Endothelial cell of umbilical vein (primary cell): ENCODE measurements around the gene FAM184B. TPM values are rescaled to one million over a fixed set of nuclear protein-coding genes. Genes with fewer than 3 reads are reported as not detected.

Experiments
- Bru-seq: library from RNA; stranded (reverse); fragments of 400-500 nt; gene quantifications from one replicate; lab custom pipeline; 2021; lab: Mats Ljungman, UMichigan
- BruChase-seq, 2 experiments: library from RNA; stranded (reverse); fragments of 400-500 nt; gene quantifications; one replicate each; lab custom pipeline; 2021; lab: Mats Ljungman, UMichigan
- BruUV-seq: library from RNA; stranded (reverse); fragments of 400-500 nt; replicated peaks from 2 replicates; lab custom pipeline; 2021; lab: Mats Ljungman, UMichigan
- CTCF ChIA-PET: fragments of 300-600, 350-600 bp; sonication (Branson Sonifier 250); formaldehyde crosslinking; loops from one replicate; lab custom pipeline; 2021; ENCODE audit warnings: antibody characterized with exemption, inconsistent platforms; lab: Charles Lee
- POLR2A ChIA-PET: fragments of 300-600, 350-600 bp; sonication (Branson Sonifier 250); formaldehyde crosslinking; loops from one replicate; lab custom pipeline; 2021; ENCODE audit warnings: antibody characterized with exemption, inconsistent platforms; lab: Charles Lee
- DNase-seq: peaks from one replicate; pipeline ENCODE4 v3.0.0-alpha.2; 2011; ENCODE audit warnings: low read depth, low spot score
- FAIRE-seq: peaks from 2 replicates; lab custom pipeline; 2011; peaks lifted over from hg19 to GRCh38; lab: Jason Lieb, UNC
- H2AFZ ChIP-seq: 2 replicates; pipeline ENCODE4 v1.6.0; 2012; ENCODE audit warnings: low read depth, low read length, control low read depth, inconsistent platforms
- H3K27ac ChIP-seq: 2 replicates; pipeline ENCODE4 v1.5.1; 2011; ENCODE audit warnings: low read depth, mild to moderate bottlenecking, control low read depth, low read length, moderate library complexity; ENCODE audit not compliant: insufficient read depth
- H3K27me3 ChIP-seq, 2 experiments: 2 replicates each; pipeline versions ENCODE4 v1.6.0 to v1.6.1; 2011; ENCODE audit warnings: low read length in 2 of 2, mixed read lengths in 1 of 2; ENCODE audit not compliant: control insufficient read depth in 2 of 2, insufficient read depth in 2 of 2
- H3K36me3 ChIP-seq, 2 experiments: 2 replicates in 1 of 2; 3 replicates in 1 of 2; pipeline ENCODE4 v1.5.1; 2011; ENCODE audit warnings: low read length in 2 of 2, mild to moderate bottlenecking in 1 of 2, moderate library complexity in 1 of 2; ENCODE audit not compliant: control insufficient read depth in 2 of 2, insufficient read depth in 2 of 2; ENCODE audit errors: extremely low read depth in 1 of 2
- H3K4me1 ChIP-seq: 3 replicates; pipeline ENCODE4 v1.5.1; 2011; ENCODE audit warnings: mild to moderate bottlenecking, low read length; ENCODE audit not compliant: control insufficient read depth, insufficient read depth; ENCODE audit errors: extremely low read depth
- H3K4me2 ChIP-seq: 2 replicates; pipeline ENCODE4 v1.6.1; 2011; ENCODE audit warnings: low read length, control low read depth, mixed read lengths; ENCODE audit not compliant: insufficient read depth
- H3K4me3 ChIP-seq, 3 experiments: fragments of 200-600 bp in 1 of 3; sonication (generic), shearing (Covaris generic) in 1 of 3; replicated peaks in 1 of 3; 2 replicates each; pipeline ENCODE4 v1.5.1; 2011 to 2016; ENCODE audit warnings: control low read depth in 3 of 3, low read length in 3 of 3, mild to moderate bottlenecking in 2 of 3, inconsistent platforms in 1 of 3, low read depth in 1 of 3, moderate library complexity in 1 of 3; ENCODE audit not compliant: insufficient read depth in 1 of 3
- H3K79me2 ChIP-seq: 2 replicates; pipeline ENCODE4 v1.6.0; 2012; ENCODE audit warnings: low read length, inconsistent platforms; ENCODE audit not compliant: control insufficient read depth, insufficient read depth
- H3K9ac ChIP-seq: replicated peaks from 2 replicates; pipeline ENCODE3; 2011; ENCODE audit warnings: low read length, control low read depth; ENCODE audit not compliant: insufficient read depth; ENCODE audit errors: extremely low read depth
- H3K9me1 ChIP-seq: replicated peaks from 3 replicates; pipeline ENCODE4 v1.6.0; 2011; ENCODE audit warnings: mild to moderate bottlenecking, low read length; ENCODE audit not compliant: control insufficient read depth, insufficient read depth; ENCODE audit errors: extremely low read depth
- H3K9me3 ChIP-seq: replicated peaks from 2 replicates; pipeline ENCODE4 v1.5.1; 2012; ENCODE audit warnings: low read length, inconsistent platforms; ENCODE audit not compliant: control insufficient read depth, insufficient read depth
- H4K20me1 ChIP-seq: replicated peaks from 2 replicates; pipeline ENCODE3; 2011; ENCODE audit warnings: mild to moderate bottlenecking, low read length; ENCODE audit not compliant: control insufficient read depth, insufficient read depth; ENCODE audit errors: extremely low read depth
- EZH2 ChIP-seq: IDR thresholded peaks from 2 replicates; pipeline ENCODE4 v1.6.1; 2012; ENCODE audit warnings: borderline replicate concordance, low read depth, mild to moderate bottlenecking, moderate library complexity, low read length, inconsistent platforms; ENCODE audit not compliant: severe bottlenecking
- FOS ChIP-seq: IDR thresholded peaks from 2 replicates; pipeline ENCODE4 v1.6.1; 2011; ENCODE audit warnings: mild to moderate bottlenecking, low read length, moderate library complexity, borderline replicate concordance; ENCODE audit not compliant: insufficient read depth
- GATA2 ChIP-seq: IDR thresholded peaks from 2 replicates; pipeline ENCODE4 v1.7.0; 2011; ENCODE audit warnings: low read depth, mild to moderate bottlenecking, moderate library complexity, mixed read lengths, low read length; ENCODE audit not compliant: insufficient read length, insufficient read depth
- POLR2A ChIP-seq: IDR thresholded peaks from 2 replicates; pipeline ENCODE4 v1.6.1; 2012; ENCODE audit warnings: low read depth, mild to moderate bottlenecking, control low read depth, low read length
- POLR2AphosphoS5 ChIP-seq: IDR thresholded peaks from 2 replicates; pipeline ENCODE4 v1.6.1; 2012; ENCODE audit warnings: low read depth, mild to moderate bottlenecking, control low read depth, low read length, moderate library complexity; ENCODE audit not compliant: insufficient read depth
- dilution Hi-C: fragments of 300-500 bp; cut with MboI; formaldehyde crosslinking; loops from one replicate; pipeline ENCODE4 v1.15.0; 2019; ENCODE audit warnings: low sequenced_read_pairs; ENCODE audit not compliant: extremely low pct_ligation_motif_present
- intact Hi-C: fragments of 100-400 bp; cut with micrococcal nuclease; formaldehyde crosslinking; loops from one replicate; pipeline ENCODE4 v1.10.0; 2022
- long read RNA-seq: library from polyadenylated mRNA; stranded (forward); transcript quantifications from one replicate; pipeline ENCODE4 v2.0.0, GENCODE V29; 2021
- polyA minus RNA-seq, 3 experiments: library from RNA; depleted of rRNA, polyadenylated mRNA; stranded (reverse); fragments of >200 nt; gene quantifications; 1 replicate in 1 of 3; 2 replicates in 2 of 3; pipeline ENCODE4 v1.2.3, GENCODE V29; 2011
- polyA plus RNA-seq, 4 experiments: library from polyadenylated mRNA; depleted of rRNA in 3 of 4; stranded (reverse) in 3 of 4; unstranded in 1 of 4; fragments of >200 nt; gene quantifications; 2 replicates each; pipeline versions ENCODE4 v1.2.1 to v1.2.3, GENCODE V29; 2011 to 2012; ENCODE audit warnings: missing spikeins in 1 of 4
- total RNA-seq: library from RNA; stranded (reverse); gene quantifications from 2 replicates; pipeline ENCODE4 v1.2.3, GENCODE V29; 2021
- TF ChIP-seq, protein P1 (sequence below), 2 donors: IDR thresholded peaks; 1 replicate in 1 of 2; 2 replicates in 1 of 2; pipeline ENCODE4 v1.5.1; 2011; ENCODE audit warnings: low read length in 2 of 2, mild to moderate bottlenecking in 2 of 2, moderate library complexity in 2 of 2, control low read depth in 1 of 2, inconsistent platforms in 1 of 2, low read depth in 1 of 2; ENCODE audit not compliant: insufficient read depth in 1 of 2; ENCODE audit errors: extremely low read depth in 1 of 2
- TF ChIP-seq, protein P2 (sequence below): IDR thresholded peaks from 2 replicates; pipeline ENCODE4 v1.6.1; 2011; ENCODE audit not compliant: insufficient read depth, insufficient read length

The FAM184B gene
- total RNA-seq (not detected in 2 replicates), polyA plus RNA-seq (not detected in 2 replicates), polyA minus RNA-seq (not detected in 2 replicates), Bru-seq, nascent RNA (percentile 8 among the genes with signal in this experiment), BruChase-seq, experiment 1, labeled RNA remaining after a 6-hour chase (percentile 15 among the genes with signal in this experiment), BruChase-seq, experiment 2, labeled RNA remaining after a 2-hour chase (percentile 16 among the genes with signal in this experiment)
- polyA plus RNA-seq (2011; cell fraction: cytosol; rRNA removed): 0.01 TPM in 1 of 2 replicates, not detected in the other
- 0.01 TPM in 1 of 2 replicates, not detected in the other for polyA plus RNA-seq (2011; cell fraction: nucleus; rRNA removed)
- polyA plus RNA-seq (2012): not detected in 2 replicates
- polyA minus RNA-seq (2011; cell fraction: cytosol; rRNA and poly(A)+ RNA removed): not detected
- polyA minus RNA-seq (2011; cell fraction: nucleus; rRNA and poly(A)+ RNA removed): not detected in 2 replicates
- long read RNA-seq, partial matches to known transcripts: 0 of 31 reads
- long read RNA-seq, other reads (novel, unspliced or antisense): 31 of 31 reads

DNA sequence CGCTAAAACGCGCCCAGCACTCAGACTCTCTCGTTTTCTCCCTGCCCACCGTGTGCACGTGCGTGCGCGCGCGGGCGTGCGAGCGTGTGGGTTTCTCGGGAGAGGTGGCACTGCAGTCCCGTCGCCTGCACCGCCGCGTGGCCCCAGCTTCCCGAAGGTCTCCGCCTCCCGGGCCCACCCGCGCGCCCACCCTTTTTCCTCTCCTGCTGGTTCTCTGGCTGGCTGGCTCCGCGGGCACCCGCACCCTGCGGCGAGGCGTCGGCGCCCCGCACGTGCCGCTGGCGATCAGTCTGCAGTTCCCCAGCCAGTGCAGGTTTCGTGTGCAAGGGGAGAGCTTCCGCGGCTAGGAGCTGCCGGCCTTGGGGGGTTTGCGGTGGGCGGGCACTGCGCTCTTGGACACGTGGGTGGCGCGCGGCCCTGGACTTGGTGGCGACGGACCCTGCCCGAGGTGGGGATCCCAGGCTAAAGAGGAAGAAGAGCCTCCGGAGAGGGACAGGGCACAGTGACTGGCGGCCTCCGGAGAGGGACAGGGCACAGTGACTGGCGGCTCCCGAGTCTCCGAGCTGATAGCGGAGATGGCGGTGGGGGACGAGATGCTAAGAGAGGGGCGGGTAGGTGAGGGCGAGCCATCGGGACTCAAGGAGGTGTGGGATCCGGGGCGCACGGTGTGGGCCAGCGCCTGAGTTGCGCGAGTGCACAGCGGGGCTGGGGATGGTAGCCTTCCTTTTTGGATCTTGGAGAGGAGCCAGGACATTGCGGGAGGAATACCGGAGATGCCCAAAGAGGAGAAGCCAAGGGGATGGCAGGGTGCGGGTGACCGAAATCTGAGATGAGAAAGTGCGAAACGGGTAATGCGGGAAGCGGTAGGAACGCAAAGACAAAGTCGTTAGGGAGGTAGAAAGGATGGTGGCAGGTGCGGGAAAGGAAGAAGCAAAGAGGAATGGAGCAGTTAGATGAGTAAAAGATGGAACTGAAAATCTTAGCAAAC is at the start of gene FAM184B:
FAM184B (minus strand) TSS at position 322 of the 988 bp plus-strand sequence. CDS start 322 bp downstream, outside the sequence.
- intact Hi-C loops: no loop called here
- H4K20me1 ChIP-seq: no peaks in the 10 kb centered on the region
- H3K27me3 ChIP-seq: peaks cover 27 to 39% of the 10 kb centered on the region in 2 experiments
- no peak within 1 kb of the TSS for H3K27ac ChIP-seq
- TF ChIP-seq FOS (no peak), POLR2AphosphoS5 (no peak), EZH2 (peak; percentile 48), GATA2 (no peak), POLR2A (no peak)
- TF ChIP-seq, protein P1, sequence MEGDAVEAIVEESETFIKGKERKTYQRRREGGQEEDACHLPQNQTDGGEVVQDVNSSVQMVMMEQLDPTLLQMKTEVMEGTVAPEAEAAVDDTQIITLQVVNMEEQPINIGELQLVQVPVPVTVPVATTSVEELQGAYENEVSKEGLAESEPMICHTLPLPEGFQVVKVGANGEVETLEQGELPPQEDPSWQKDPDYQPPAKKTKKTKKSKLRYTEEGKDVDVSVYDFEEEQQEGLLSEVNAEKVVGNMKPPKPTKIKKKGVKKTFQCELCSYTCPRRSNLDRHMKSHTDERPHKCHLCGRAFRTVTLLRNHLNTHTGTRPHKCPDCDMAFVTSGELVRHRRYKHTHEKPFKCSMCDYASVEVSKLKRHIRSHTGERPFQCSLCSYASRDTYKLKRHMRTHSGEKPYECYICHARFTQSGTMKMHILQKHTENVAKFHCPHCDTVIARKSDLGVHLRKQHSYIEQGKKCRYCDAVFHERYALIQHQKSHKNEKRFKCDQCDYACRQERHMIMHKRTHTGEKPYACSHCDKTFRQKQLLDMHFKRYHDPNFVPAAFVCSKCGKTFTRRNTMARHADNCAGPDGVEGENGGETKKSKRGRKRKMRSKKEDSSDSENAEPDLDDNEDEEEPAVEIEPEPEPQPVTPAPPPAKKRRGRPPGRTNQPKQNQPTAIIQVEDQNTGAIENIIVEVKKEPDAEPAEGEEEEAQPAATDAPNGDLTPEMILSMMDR (IDR thresholded peaks at IDR 0.05; ENCODE audit: extremely low read depth in 1 of 2, insufficient read depth in 1 of 2, low read depth in 1 of 2, low read length in 2 of 2): no peak
- TF ChIP-seq, protein P2, sequence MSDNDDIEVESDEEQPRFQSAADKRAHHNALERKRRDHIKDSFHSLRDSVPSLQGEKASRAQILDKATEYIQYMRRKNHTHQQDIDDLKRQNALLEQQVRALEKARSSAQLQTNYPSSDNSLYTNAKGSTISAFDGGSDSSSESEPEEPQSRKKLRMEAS: no peak
- H3K9ac ChIP-seq: no peak within 1 kb of the TSS
- FAIRE-seq: no peak
- peaks cover 3% of the 10 kb centered on the region for H3K4me1 ChIP-seq
- peak within 1 kb of the TSS in 2 of 3 experiments; percentile 7 to 19 for H3K4me3 ChIP-seq
- no TSS peak for BruUV-seq
- peak; percentile 5 for DNase-seq
- H3K4me2 ChIP-seq: peak within 1 kb of the TSS; percentile 27
- H2AFZ ChIP-seq: peak within 1 kb of the TSS; percentile 7
- dilution Hi-C loops: no loop called here
- no peaks in the 10 kb centered on the region for H3K9me1 ChIP-seq
- ChIA-PET POLR2A (interaction anchor here (0.5 to 0.7 kb wide), 2 partner anchors 224 to 248 kb away, joined by 3 to 4 read pairs; no protein-coding TSS in a partner anchor), CTCF (no interaction called here)
- no peaks in the 10 kb centered on the region for H3K9me3 ChIP-seq
- H3K79me2 ChIP-seq: no peaks in the 10 kb centered on the region
- H3K36me3 ChIP-seq: no peaks in the 10 kb centered on the region
